ENCODE measurements around the gene LRWD1.

The LRWD1 gene

DNA sequence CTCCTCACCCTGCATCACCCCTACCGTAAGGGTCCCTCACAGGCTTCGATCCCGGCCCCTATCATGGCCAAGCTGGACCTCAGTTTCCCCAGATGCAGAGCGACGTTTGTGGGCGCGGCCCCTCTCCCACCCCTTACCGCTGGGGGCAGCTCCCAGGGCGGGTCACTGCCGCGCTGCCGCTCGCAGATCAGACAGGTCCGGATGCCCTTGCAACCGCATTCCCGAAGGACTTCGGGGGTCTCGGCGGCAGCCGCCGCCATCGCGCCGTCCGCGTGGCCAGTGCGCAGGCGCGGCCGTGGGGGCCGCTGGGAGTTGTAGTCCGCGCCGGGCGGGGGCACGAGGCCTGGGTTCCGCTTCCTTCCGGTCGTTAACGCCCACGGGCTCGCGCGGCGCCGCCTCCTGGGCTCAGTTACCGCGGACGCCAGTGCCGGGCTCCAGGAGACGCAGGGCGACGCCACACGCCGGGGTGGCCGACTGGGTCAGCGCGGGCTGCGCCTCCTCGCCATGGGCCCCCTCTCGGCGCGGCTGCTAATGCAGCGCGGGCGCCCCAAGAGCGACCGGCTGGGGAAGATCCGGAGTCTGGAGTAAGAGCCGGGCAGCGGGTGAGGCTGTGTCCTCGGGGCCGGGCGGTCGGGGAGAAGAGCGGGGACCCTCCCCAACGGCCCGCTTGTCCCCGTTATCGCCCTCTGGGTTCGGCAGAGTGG, at the start of gene LRWD1, which contains the start of gene ALKBH4:
LRWD1 (plus strand) TSS at position 408 of the 704 bp plus-strand sequence; CDS start at position 505, 97 bp downstream.
ALKBH4 (minus strand) TSS at position 287 of the 704 bp plus-strand sequence; CDS start at position 260, 27 bp downstream.
- in situ Hi-C loops (cut with MboI; ENCODE audit: low sequenced_read_pairs), result no loop called here

GRCh38 chr7:102415685-102416225, 49.0 kb upstream of the LRWD1 start:
- in situ Hi-C loops (cut with MboI; ENCODE audit: low sequenced_read_pairs), result no loop called here

GRCh38 chr7:102416406-102416805, 48.4 kb upstream of the LRWD1 start:
- in situ Hi-C loops (cut with MboI; ENCODE audit: low sequenced_read_pairs), result no loop called here

DNA sequence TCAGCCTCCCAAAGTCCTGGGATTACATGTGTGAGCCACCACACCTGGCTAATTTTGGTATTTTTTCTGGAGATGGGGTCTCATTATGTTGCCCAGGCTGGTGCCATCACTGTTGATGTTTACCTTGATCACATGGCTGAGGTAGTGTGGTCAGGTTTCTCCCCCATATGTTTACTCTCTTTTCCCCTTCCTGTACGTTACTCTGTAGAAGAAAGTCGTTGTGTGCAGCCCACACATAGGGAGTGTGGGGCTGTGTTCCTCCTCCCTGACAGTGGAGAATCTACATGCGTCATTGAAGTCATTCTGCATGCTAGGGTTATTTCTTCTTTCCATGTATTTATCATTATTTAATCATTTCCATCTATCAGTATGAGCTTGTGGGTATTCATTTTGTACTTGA, 47.7 kb upstream of the LRWD1 start:
- in situ Hi-C loops (cut with MboI; ENCODE audit: low sequenced_read_pairs), result no loop called here

GRCh38 chr7:102418592-102418991, 46.2 kb upstream of the LRWD1 start:
- in situ Hi-C loops (cut with MboI; ENCODE audit: low sequenced_read_pairs), result no loop called here

- in situ Hi-C loops (cut with MboI; ENCODE audit: low sequenced_read_pairs), result no loop called here
Measured at GRCh38 chr7:102421706-102422240, 43.0 kb upstream of the LRWD1 start.

DNA sequence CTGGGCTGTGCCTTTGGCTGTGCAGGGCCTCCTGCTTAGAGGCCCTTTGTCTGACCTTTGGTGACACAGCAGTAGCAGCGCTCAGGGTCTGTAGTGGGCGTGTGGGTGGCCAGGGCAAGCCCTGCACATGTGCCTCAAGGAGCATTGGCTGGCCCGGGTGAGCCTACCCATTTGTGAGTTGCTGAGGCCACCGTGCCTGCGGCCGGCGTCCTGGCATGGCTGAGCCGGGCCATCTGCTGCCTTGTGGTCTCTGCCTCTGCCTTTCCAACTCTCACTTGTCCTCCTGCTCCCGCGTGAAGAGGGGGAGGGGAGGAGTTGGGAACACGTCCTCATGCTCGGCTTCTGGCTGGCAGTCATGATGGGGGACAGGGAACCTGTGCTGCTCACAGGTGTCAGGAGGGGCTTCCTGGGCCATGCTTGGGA, 40.6 kb upstream of the LRWD1 start:
- in situ Hi-C loops (cut with MboI; ENCODE audit: low sequenced_read_pairs), result no loop called here

DNA sequence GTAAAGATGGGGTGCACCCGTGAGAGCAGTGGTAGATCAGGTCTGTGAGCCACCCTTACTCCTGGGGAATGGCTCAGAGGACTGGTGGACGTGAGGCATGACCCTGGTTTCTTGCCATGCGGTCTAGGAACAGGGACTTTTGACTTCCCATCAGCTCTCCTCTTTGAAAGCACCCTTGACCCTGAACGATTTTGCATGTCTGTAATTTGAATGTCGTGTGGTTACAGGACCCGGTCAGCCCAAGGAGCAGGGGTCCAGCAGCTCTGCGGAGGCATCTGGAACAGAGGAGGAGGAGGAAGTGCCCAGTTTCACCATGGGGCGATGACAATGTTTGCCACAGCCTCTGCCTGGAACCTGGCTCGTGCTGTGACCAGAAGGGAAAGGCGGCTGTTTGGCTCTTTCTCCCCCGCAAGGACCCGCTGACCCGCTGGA, 40.0 kb upstream of the LRWD1 start:
- in situ Hi-C loops (cut with MboI; ENCODE audit: low sequenced_read_pairs), result no loop called here

GRCh38 chr7:102425639-102426267, 39.0 kb upstream of the LRWD1 start:
- in situ Hi-C loops (cut with MboI; ENCODE audit: low sequenced_read_pairs), result no loop called here

DNA sequence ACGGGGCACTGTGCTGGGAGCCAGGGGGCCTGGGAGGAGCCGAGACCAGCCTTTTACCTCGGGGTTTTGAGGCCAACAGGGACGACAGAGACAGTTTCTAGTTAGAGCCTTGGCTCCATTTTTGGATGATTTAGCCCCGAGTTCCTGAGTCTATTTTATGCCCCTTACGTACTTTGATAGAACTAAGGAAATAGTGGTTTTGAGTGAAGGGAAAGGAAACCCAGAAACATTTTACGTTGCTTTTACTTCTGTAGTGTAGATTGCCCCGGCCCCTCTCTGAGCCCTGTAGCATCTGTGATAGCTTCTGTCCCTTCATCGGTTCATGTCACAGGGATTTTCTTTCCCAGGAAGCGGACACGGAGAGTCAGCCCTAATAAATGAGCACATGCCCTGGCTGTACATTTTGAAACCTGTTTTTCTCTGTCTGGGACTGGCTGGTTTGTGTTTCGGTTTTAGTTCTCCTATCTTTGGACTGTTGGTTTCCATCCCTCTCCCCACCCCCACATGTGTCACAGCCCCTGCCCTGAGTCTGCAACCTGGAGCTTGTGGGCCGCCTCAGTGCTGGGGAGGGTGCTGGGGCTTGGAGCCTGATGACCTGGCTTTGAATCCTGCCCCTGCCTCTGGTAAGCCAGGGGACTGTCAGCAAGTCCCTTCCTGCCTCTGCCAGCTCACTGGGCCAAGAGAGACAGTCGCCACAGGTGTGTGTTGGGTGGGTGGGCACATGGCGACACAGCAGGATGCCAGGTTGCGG, 38.3 kb upstream of the LRWD1 start:
- in situ Hi-C loops (cut with MboI; ENCODE audit: low sequenced_read_pairs), result no loop called here

DNA sequence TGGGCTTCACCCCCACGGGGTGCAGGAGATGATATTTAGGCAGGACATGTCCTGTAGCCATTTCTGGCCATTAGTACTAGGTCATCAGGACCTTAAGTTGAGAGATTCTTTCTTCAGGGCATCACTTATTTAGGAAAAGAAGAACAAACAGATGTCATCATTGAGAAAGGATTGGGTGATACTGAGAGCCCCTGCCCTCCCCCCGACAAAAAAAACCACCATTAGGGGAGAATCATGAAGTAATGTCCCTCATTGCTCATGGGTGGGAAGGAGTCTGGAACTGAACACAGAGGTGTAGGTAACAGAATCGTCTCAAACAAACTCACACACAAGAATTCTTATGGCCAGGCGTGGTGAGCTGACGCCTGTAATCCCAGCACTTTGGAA, 37.8 kb upstream of the LRWD1 start:
- in situ Hi-C loops (cut with MboI; ENCODE audit: low sequenced_read_pairs), result no loop called here

DNA sequence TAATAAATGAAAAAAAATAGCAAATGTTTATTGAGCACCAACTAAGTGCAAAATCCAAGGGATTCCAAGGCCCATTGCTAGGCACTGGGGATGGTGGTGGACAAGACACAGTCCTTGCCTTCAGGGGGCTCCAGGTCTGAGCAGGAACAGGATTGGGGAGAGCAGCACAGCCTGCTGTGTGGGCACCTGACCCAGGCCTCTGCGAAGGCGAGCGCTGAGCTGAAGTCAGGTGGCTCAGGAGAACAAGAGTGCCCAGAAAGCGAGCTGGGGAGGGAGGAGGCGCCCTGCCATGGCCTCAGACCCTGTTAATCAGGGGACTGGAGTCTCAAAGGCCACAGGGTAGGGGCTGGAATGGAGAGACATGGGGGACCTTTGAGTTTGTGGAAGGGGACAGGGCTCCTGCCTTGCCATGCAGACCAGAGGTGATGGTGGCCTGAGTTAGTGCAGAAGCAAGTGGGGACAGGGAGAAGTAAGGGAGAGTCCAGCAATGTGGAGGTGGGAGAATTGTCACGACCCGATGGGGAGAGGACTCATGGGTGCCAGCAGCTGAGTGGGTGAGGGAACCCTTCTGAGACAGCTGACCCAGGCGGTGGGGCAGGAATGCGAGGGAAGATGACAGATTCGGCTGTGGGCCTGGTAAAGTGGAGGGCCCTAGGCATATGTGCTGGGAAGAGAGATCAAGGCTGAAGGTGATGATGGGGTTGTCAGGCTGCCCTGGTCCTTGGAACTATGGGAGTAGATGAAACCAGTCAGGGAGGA, 35.5 kb upstream of the LRWD1 start:
- in situ Hi-C loops (cut with MboI; ENCODE audit: low sequenced_read_pairs), result no loop called here

DNA sequence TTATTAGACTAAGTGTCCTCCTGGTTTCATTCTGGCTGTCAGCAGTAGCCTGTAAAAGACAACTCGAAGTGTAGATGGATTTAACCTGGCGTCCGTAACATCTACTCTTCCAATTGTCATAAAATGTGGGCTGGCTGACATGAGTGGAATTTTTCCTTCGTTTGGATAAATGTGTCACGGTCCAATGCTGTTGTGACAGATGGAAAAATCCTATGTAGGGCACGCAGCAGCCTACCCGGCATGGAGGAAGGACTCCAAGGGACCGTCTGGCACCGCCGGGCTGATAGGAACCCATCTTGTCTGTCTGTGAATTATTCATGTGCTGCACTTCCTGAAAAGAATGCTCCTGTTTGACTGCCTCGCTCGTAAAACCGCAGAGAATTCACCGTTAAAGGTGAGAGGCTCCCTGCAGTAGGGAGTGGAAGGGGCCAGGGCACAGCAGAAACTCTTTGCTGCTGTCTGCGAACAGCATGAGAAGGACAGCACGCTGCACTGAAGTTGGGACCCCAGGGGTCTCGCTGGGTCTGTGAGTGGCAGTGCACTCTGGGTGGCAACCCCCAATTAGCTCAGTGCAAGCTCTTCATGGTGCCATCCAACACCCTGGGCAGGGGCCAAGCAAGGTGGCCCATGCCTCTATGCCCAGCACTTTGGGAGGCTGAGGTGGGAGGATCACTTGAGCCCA, 33.0 kb upstream of the LRWD1 start:
- in situ Hi-C loops (cut with MboI; ENCODE audit: low sequenced_read_pairs), result no loop called here

DNA sequence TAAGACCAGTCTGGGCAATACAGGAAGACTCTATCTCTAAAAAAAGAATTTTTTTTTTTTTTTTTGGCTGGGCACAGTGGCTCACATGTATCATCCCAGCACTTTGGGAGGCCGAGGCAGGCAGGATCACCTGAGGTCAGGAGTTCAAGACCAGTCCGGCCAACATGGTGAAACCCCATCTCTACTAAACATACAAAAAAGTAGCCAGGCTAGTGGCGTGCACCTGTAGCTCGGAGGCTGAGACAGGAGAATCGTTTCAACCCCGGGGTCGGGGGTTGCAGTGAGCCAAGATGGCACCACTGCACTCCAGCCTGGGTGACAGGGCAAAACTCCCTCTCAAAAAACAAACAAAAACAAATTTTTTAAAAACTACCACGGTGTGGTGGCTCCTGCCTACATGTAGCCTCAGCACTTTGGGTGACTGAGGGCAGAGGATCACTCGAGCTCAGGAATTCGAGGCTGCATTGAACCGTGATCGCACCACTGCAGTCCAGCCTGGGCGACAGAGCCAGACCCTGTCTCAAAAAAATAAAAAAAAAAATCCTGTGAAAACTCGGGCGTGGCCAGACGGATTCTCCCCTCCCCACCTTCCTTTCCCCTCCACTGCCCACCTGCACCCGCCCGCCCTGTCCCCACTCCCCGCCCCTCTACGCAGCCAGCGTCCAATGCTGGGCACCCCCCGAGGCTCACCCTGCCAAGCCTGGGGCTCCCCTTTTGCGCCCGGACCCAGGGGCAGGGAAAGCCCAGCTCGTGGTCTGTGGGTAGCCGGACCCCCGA, 32.2 kb upstream of the LRWD1 start:
- in situ Hi-C loops (cut with MboI; ENCODE audit: low sequenced_read_pairs), result no loop called here

DNA sequence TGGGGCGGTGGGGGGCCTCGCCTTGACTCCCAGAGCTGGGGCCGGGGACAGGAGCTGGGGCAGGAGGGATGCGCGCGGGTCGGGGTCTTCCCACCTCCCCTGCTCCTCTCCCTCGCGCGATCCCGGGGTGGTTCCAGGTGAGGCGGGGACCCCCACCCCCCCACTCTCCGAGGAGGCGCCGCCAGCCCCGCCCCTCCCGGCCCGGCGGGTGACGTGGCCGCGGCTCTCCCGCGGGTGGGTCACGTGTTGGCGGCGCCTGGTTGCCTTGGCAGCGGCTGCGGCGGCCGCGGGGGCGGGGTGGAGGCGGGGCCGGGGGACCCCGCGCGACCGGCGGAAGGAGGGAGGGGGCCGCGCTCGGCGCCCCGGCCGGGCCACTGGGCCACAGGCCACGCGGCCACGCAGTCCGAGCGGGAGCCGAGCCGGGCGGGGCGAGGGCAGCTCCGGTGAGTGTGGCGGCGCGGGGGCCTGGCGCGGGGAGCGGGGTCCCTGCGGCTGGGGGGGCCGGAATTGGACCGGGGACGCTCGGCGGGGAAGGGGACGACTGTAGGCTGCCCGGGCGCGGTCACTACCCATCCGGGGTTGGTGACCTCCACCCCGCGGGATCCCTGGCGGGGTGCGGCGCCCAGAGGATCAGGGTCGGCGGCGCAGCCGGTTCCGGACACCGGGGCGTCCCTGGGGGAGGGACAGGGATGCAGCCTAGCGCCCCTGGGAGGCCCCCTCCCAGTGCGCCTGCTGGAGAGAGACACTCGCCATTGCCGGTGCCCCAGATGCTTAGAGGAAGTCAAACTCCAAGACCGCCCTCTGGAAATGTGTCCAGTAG, 31.4 kb upstream of the LRWD1 start, which contains the start of gene ORAI2:
ORAI2 (plus strand) TSS at position 357 of the 820 bp plus-strand sequence. CDS start 5,382 bp downstream, outside the sequence.
- in situ Hi-C loops (cut with MboI; ENCODE audit: low sequenced_read_pairs), result no loop called here

GRCh38 chr7:102434039-102434486, 30.7 kb upstream of the LRWD1 start:
- in situ Hi-C loops (cut with MboI; ENCODE audit: low sequenced_read_pairs), result no loop called here

DNA sequence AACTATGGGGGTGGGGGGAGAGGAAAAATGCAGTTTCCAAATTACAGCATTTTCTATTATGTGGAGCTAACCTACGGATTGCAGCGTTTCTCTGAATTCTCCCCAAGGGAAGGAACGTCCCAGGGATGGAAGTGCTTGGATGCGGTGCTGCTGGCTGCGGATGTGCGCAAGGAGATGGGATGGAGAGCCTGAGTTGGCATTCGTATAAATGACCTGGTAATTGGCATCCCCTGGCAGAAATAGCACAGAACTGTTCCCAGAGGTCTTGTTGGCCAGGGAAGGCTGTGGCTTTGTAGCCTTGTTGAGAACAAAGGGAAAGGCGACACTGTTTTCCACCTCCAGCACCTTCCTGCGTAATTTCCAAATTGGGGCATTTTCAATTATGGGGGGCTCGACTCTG, 28.7 kb upstream of the LRWD1 start:
- in situ Hi-C loops (cut with MboI; ENCODE audit: low sequenced_read_pairs), result no loop called here

All from hTERT RPE-1 (cell line).